K562 (cell line): ENCODE measurements around the gene HECW1. TPM values are rescaled to one million over a fixed set of nuclear protein-coding genes. Genes with fewer than 3 reads are reported as not detected.

Experiments used
- ATAC-seq: fragments of 200-7000 bp; cut with Tn5 transposase; 3 replicates; pipeline ENCODE4 v1.9.1; 2020; ENCODE audit warnings: moderate library complexity
- BruUV-seq: library from RNA; stranded (reverse); fragments of 400-500 nt; replicated peaks from 2 replicates; lab custom pipeline; 2021; lab: Mats Ljungman, UMichigan
- CTCF ChIA-PET: fragments of 300-600 bp; formaldehyde crosslinking; extraction: SDS; loops from one replicate; lab custom pipeline; 2021; ENCODE audit warnings: low intra/inter-chr PET ratio; lab: Yijun Ruan, JAX
- POLR2A ChIA-PET: fragments of 300-600, 350-650 bp; sonication (Branson Sonifier 250); formaldehyde crosslinking; extraction: SDS; loops from one replicate; lab custom pipeline; 2021; ENCODE audit warnings: antibody characterized with exemption, inconsistent platforms; lab: Yijun Ruan, JAX
- DNase-seq, 4 experiments: peaks; one replicate each; pipeline versions ENCODE4 v3.0.0 to v3.0.0-alpha.2; 2011 to 2018; ENCODE audit warnings: low spot score in 3 of 4, mixed read lengths in 3 of 4; ENCODE audit errors: extremely low read depth in 1 of 4
- FAIRE-seq: peaks from 2 replicates; lab custom pipeline; 2011; peaks lifted over from hg19 to GRCh38; lab: Jason Lieb, UNC
- H2AFZ ChIP-seq: 2 replicates; pipeline ENCODE4 v1.6.0; 2011; ENCODE audit warnings: low read depth, low read length, control low read depth, inconsistent platforms
- H3K27ac ChIP-seq: fragments of 200-600 bp; 3 replicates; pipeline ENCODE4 v1.8.0; 2011; ENCODE audit warnings: low read depth, mild to moderate bottlenecking, control low read depth, inconsistent platforms, low read length, moderate library complexity, mixed read lengths; ENCODE audit errors: extremely low read depth
- H3K27me3 ChIP-seq, 2 experiments: fragments of 300-600 bp in 1 of 2; 2 replicates in 1 of 2; 3 replicates in 1 of 2; pipeline versions ENCODE4 v1.6.0 to v1.8.0; 2011; ENCODE audit warnings: inconsistent platforms in 2 of 2, low read length in 2 of 2, mild to moderate bottlenecking in 1 of 2, mixed read lengths in 1 of 2, moderate library complexity in 1 of 2; ENCODE audit not compliant: control insufficient read depth in 2 of 2, insufficient read depth in 2 of 2
- H3K36me3 ChIP-seq: fragments of 300-600 bp; 3 replicates; pipeline ENCODE4 v1.8.0; 2011; ENCODE audit warnings: mild to moderate bottlenecking, low read length, inconsistent platforms; ENCODE audit not compliant: control insufficient read depth, insufficient read depth
- H3K4me1 ChIP-seq, 2 experiments: fragments of 200-600 bp in 1 of 2; replicated peaks in 1 of 2; 2 replicates in 1 of 2; 3 replicates in 1 of 2; pipeline versions ENCODE4 v1.5.1 to v1.8.0; 2011; ENCODE audit warnings: inconsistent platforms in 2 of 2, low read length in 2 of 2, mild to moderate bottlenecking in 1 of 2, mixed read lengths in 1 of 2, moderate library complexity in 1 of 2; ENCODE audit not compliant: control insufficient read depth in 2 of 2, insufficient read depth in 2 of 2
- H3K4me2 ChIP-seq: 2 replicates; pipeline ENCODE4 v1.6.1; 2011; ENCODE audit warnings: low read length, control low read depth, inconsistent platforms, mixed read lengths; ENCODE audit not compliant: insufficient read depth
- H3K4me3 ChIP-seq: fragments of 200-600 bp; sonication (generic), shearing (Covaris generic); 2 replicates; pipeline ENCODE4 v1.5.1; 2016; ENCODE audit warnings: control low read depth, inconsistent platforms
- H3K79me2 ChIP-seq: fragments of 200-600 bp; 3 replicates; pipeline ENCODE4 v1.8.0; 2011; ENCODE audit warnings: low read length, inconsistent platforms; ENCODE audit not compliant: control insufficient read depth, insufficient read depth
- H3K9ac ChIP-seq, 2 experiments: 2 replicates each; pipeline versions ENCODE4 v1.6.0 to v1.6.1; 2011; ENCODE audit warnings: low read depth in 2 of 2, low read length in 2 of 2, control low read depth in 1 of 2, inconsistent platforms in 1 of 2, mild to moderate bottlenecking in 1 of 2, mixed read lengths in 1 of 2; ENCODE audit not compliant: insufficient read depth in 1 of 2
- H3K9me1 ChIP-seq: one replicate; pipeline ENCODE4 v1.6.0; 2011; ENCODE audit warnings: inconsistent platforms, mild to moderate bottlenecking, low read length, moderate library complexity; ENCODE audit not compliant: control insufficient read depth, insufficient read depth
- H3K9me3 ChIP-seq: replicated peaks from 2 replicates; pipeline ENCODE4 v1.5.1; 2011; ENCODE audit warnings: low read depth, low read length, inconsistent platforms; ENCODE audit not compliant: control insufficient read depth, insufficient read depth
- H4K20me1 ChIP-seq: replicated peaks from 2 replicates; pipeline ENCODE4 v1.6.1; 2011; ENCODE audit warnings: low read length, inconsistent platforms, mixed read lengths; ENCODE audit not compliant: control insufficient read depth, insufficient read depth
- BACH1 ChIP-seq: fragments of 200-800 bp; sonication (Bioruptor generic); IDR thresholded peaks from 2 replicates; pipeline ENCODE4 v1.6.1; 2016; ENCODE audit warnings: missing genetic modification characterization, missing compliant biosample characterization
- E2F5 ChIP-seq: sonication (generic); formaldehyde crosslinking; IDR thresholded peaks from 2 replicates; pipeline ENCODE4 v1.8.0; 2022; ENCODE audit warnings: mild to moderate bottlenecking, missing genetic modification reagents
- ELK3 ChIP-seq: fragments of 450-650 bp; formaldehyde crosslinking; IDR thresholded peaks from 2 replicates; pipeline ENCODE4 v1.4.0; 2020; ENCODE audit warnings: mild to moderate bottlenecking
- ETS1 ChIP-seq: conservative IDR thresholded peaks from 2 replicates; pipeline ENCODE4 v1.6.1; 2011; ENCODE audit warnings: low read depth, mild to moderate bottlenecking, low read length; ENCODE audit not compliant: control insufficient read depth
- FOSL1 ChIP-seq: fragments of 200-800 bp; sonication (Bioruptor generic); conservative IDR thresholded peaks from 2 replicates; pipeline ENCODE4 v1.6.1; 2016; ENCODE audit warnings: missing genetic modification characterization, missing compliant biosample characterization
- FOXJ3 ChIP-seq: sonication (generic); formaldehyde crosslinking; IDR thresholded peaks from 2 replicates; pipeline ENCODE4 v1.4.0; 2020; ENCODE audit warnings: mild to moderate bottlenecking, missing genetic modification reagents
- IRF2 ChIP-seq: sonication (generic); formaldehyde crosslinking; IDR thresholded peaks from 2 replicates; pipeline ENCODE4 v1.8.1; 2022; ENCODE audit warnings: mild to moderate bottlenecking, missing genetic modification reagents
- LARP7 ChIP-seq: fragments of 450-650 bp; IDR thresholded peaks from 2 replicates; pipeline ENCODE4 v1.6.1; 2016
- MAFK ChIP-seq: IDR thresholded peaks from 2 replicates; pipeline ENCODE4 v1.6.1; 2011; ENCODE audit warnings: low read length, improper control_type of control experiment
- MEF2A ChIP-seq: IDR thresholded peaks from 2 replicates; pipeline ENCODE4 v1.6.1; 2011; ENCODE audit warnings: low read depth, mild to moderate bottlenecking, low read length, moderate library complexity; ENCODE audit not compliant: control insufficient read depth
- MYNN ChIP-seq, 2 experiments: sonication (generic); formaldehyde crosslinking in 1 of 2; IDR thresholded peaks; 2 replicates each; pipeline versions ENCODE4 v1.5.0 to v1.6.1; 2016 to 2020; ENCODE audit warnings: antibody characterized with exemption in 1 of 2, missing genetic modification reagents in 1 of 2
- NCOR1 ChIP-seq: fragments of 450-650 bp; IDR thresholded peaks from 2 replicates; pipeline ENCODE4 v1.6.1; 2016; ENCODE audit warnings: mild to moderate bottlenecking, moderate library complexity
- NFE2 ChIP-seq: IDR thresholded peaks from 2 replicates; pipeline ENCODE4 v1.6.1; 2014; ENCODE audit warnings: antibody characterized with exemption, low read depth
- NR2C2 ChIP-seq, 2 experiments: fragments of 200-800 bp in 1 of 2; sonication (Bioruptor generic) in 1 of 2; sonication (generic) in 1 of 2; formaldehyde crosslinking in 1 of 2; IDR thresholded peaks; 2 replicates each; pipeline versions ENCODE4 v1.6.1 to v1.8.0; 2016 to 2022; ENCODE audit warnings: mild to moderate bottlenecking in 1 of 2, missing compliant biosample characterization in 1 of 2, missing genetic modification characterization in 1 of 2, missing genetic modification reagents in 1 of 2
- TBP ChIP-seq: optimal IDR thresholded peaks from 2 replicates; pipeline ENCODE3; 2011; ENCODE audit warnings: low read depth, low read length, improper control_type of control experiment
- ZKSCAN8 ChIP-seq: fragments of 200-800 bp; sonication (Bioruptor generic); IDR thresholded peaks from 2 replicates; pipeline ENCODE4 v1.6.1; 2016; ENCODE audit warnings: missing genetic modification characterization, missing compliant biosample characterization
- ZNF175 ChIP-seq: fragments of 200-800 bp; sonication (Bioruptor generic); IDR thresholded peaks from 2 replicates; pipeline ENCODE4 v1.6.1; 2016; ENCODE audit warnings: low read depth, mild to moderate bottlenecking, missing genetic modification characterization, missing compliant biosample characterization
- WGBS: fragments of 100-300 bp; shearing (Covaris generic); methylation state at CpG from one replicate; pipeline ENCODE4 v1.1.6; 2016; ENCODE audit warnings: low coverage, mixed read lengths; ENCODE audit not compliant: insufficient coverage; ENCODE audit errors: missing lambda C conversion rate; 5-methylcytosine and 5-hydroxymethylcytosine counted together
- in situ Hi-C: fragments of 300-500 bp; cut with MboI; formaldehyde crosslinking; loops from 4 replicates; pipeline ENCODE4 v1.15.0; 2018; ENCODE audit warnings: inconsistent platforms, mixed read lengths
- intact Hi-C: fragments of 100-400 bp; cut with micrococcal nuclease; formaldehyde crosslinking; loops from 2 replicates; pipeline ENCODE4 v1.14.2; 2022
- polyA plus RNA-seq, 8 experiments: library from polyadenylated mRNA; depleted of rRNA in 4 of 8; stranded (reverse) in 5 of 8; unstranded in 3 of 8; fragments of >200 nt; fragmentation: Nextera tagmentation in 2 of 8; fragmentation: Illumina TruSeq in 1 of 8; extraction: Ambion mirVana in 2 of 8; extraction: Trizol in 1 of 8; gene quantifications; 2 replicates each; pipeline versions ENCODE4 v1.2.1 to v1.2.3, GENCODE V29; 2011 to 2014; ENCODE audit warnings: inconsistent platforms in 1 of 8, missing spikeins in 1 of 8
- total RNA-seq, 7 experiments: library from RNA; depleted of rRNA in 6 of 7; stranded (reverse); fragments of >200 nt in 6 of 7; fragmentation: Illumina TruSeq in 2 of 7; extraction: Trizol in 2 of 7; gene quantifications; 2 replicates each; pipeline versions ENCODE4 v1.2.1 to v1.2.3, GENCODE V29; 2011 to 2021; ENCODE audit warnings: low replicate concordance in 1 of 7

HECW1 gene
- total and polyA plus RNA-seq, 9 of the 15 experiments (the other 6 are each of a cell fraction or from before 2014, with no cell fraction given): 0.07 to 0.31 (median 0.13) TPM; not detected in 4

GRCh38 chr7:43570688-43571365 lies 458.4 kb downstream of the HECW1 start (continued):
- TF ChIP-seq ELK3: no peak
- TF ChIP-seq ETS1: no peak
- no peak for TF ChIP-seq NFE2

GRCh38 chr7:43572516-43573049 lies 460.1 kb downstream of the HECW1 start:
- peak; percentile 94 for FAIRE-seq
- ATAC-seq: peak; percentile 89
- TF ChIP-seq MAFK (peak; percentile 93), ZNF175 (CRISPR knock-in tag) (peak; percentile 84; the same call in 1 of the 2 replicates), NR2C2 (CRISPR knock-in tag; IDR thresholded peaks at IDR 0.05) (no peak), NR2C2 (tag; IDR thresholded peaks at IDR 0.05) (peak; percentile 65; the same call in 1 of the 2 replicates), FOXJ3 (CRISPR knock-in tag) (no peak), MYNN (IDR thresholded peaks at IDR 0.05) (no peak), MYNN (CRISPR knock-in tag; IDR thresholded peaks at IDR 0.05) (no peak), BACH1 (tag) (peak; percentile 98), NCOR1 (0 out of 2 replicates have a peak, but pooled peaks have one; percentile 6), LARP7 (no peak), ZKSCAN8 (CRISPR knock-in tag) (0 out of 2 replicates have a peak, but pooled peaks have one; percentile 67), MEF2A (no peak), E2F5 (no peak), TBP (peak; percentile 14), IRF2 (CRISPR knock-in tag) (no peak), FOSL1 (peak; percentile 92)

More at GRCh38 chr7:43572516-43573049, 460.1 kb downstream of the HECW1 start:
- H3K9me1 ChIP-seq: no peaks in the 10 kb centered on the region
- 0% methylated on average over 1 of the region's 1 CpG for WGBS
- no peaks in the 10 kb centered on the region for H3K79me2 ChIP-seq
- peak overlapping the region in 1 of 2 experiments; percentile 35; a peak in 2 of 4 replicates for H3K9ac ChIP-seq
- in situ Hi-C loops (no loop called here), intact Hi-C loops (no loop called here)
- H3K4me3 ChIP-seq: no peak overlapping the region
- peak overlapping the region; percentile 41 for H3K4me2 ChIP-seq
- no peaks in the 10 kb centered on the region for H3K27me3 ChIP-seq
- no peaks in the 10 kb centered on the region for H3K9me3 ChIP-seq
- peaks cover 4 to 18% of the 10 kb centered on the region in 2 experiments for H3K4me1 ChIP-seq
- no peaks in the 10 kb centered on the region for H3K36me3 ChIP-seq
- ChIA-PET POLR2A (interaction anchor here (1.2 to 2.8 kb wide), 4 partner anchors 9 to 12 kb away, joined by 3 to 16 read pairs (median 8); partner anchors contain the start of gene STK17A), CTCF (no interaction called here)
- DNase-seq: peak; percentile 33 to 82 (median 50)
- no TSS peak for BruUV-seq
- H3K27ac ChIP-seq: peak overlapping the region; percentile 82
- H2AFZ ChIP-seq: peak overlapping the region; percentile 92
- no peaks in the 10 kb centered on the region for H4K20me1 ChIP-seq
